ENCODE data around the gene RNF180. TPM values are rescaled to one million over a fixed set of nuclear protein-coding genes. Genes with fewer than 3 reads are reported as not detected.

The RNF180 gene
- polyA plus RNA-seq, 2 donors = 0.63 to 1.0 TPM

DNA sequence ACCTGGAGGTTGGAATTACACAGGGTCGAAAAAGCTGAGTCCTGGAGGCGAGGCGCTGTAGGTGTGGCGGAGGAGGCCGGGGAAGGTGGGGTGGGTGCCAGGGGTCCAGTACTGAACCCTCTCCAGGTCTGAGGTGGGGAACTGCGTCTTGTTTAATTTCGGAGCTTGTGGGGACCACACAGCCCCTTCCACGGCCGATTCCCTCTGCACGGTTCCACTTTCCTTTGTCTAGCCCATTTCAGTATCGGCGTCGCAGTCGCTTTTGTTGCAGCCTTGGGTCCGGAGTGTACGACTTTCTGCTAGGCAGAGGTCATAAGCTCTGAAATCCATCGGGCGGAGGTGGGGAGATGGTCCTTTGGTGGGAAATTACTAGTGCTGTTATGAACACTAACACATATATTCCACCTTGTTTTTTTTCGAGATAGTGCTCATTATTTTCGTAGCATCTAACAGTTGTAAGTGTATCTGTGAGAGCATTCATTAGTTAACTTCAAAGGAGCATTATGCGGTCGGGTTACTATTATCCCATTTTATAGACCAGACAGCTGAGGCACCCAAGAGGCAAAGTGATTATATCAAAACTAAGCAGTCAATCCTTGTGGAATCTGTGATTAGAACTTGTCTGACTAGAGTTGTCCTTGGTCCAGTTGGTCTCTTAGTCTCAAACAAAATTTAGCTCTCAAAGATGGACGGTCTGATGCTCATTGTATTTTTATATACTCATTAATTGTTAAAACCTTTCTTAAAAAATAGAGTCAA is 737 bp downstream of the RNF180 start:
- H3K4me1 ChIP-seq (ENCODE audit: control insufficient read depth in 2 of 2, insufficient read depth in 2 of 2, low read length in 1 of 2) = no peaks in the 10 kb centered on the region
- H3K36me3 ChIP-seq (ENCODE audit: control insufficient read depth in 2 of 2, insufficient read depth in 2 of 2, low read length in 1 of 2) = no peaks in the 10 kb centered on the region
- peak overlapping the region; percentile 78 to 79 for H3K4me3 ChIP-seq (ENCODE audit: low read depth in 1 of 2, low read length in 2 of 2)
- H3K9me3 ChIP-seq (ENCODE audit: control insufficient read depth in 2 of 2, insufficient read depth in 1 of 2, low read depth in 1 of 2, low read length in 1 of 2) = no peaks in the 10 kb centered on the region
- WGBS, 2 donors = 14 to 17% methylated on average over 21 to 23 of the region's 23 CpGs
- peak overlapping the region; percentile 48 to 74 for H3K27ac ChIP-seq (ENCODE audit: low read depth in 2 of 2, low read length in 1 of 2)
- no peaks in the 10 kb centered on the region for H3K27me3 ChIP-seq (ENCODE audit: control insufficient read depth in 1 of 2, insufficient read depth in 2 of 2, low read length in 2 of 2)

- Histone ChIP-seq H3K36me3 (ENCODE audit: control insufficient read depth in 2 of 2, insufficient read depth in 2 of 2, low read length in 1 of 2) (no peaks in the 10 kb centered on the region), H3K27me3 (ENCODE audit: control insufficient read depth in 1 of 2, insufficient read depth in 2 of 2, low read length in 2 of 2) (no peaks in the 10 kb centered on the region), H3K9me3 (ENCODE audit: control insufficient read depth in 2 of 2, insufficient read depth in 1 of 2, low read depth in 1 of 2, low read length in 1 of 2) (no peaks in the 10 kb centered on the region), H3K27ac (ENCODE audit: low read depth in 2 of 2, low read length in 1 of 2) (no peak overlapping the region), H3K4me3 (ENCODE audit: low read depth in 1 of 2, low read length in 2 of 2) (no peak overlapping the region), H3K4me1 (ENCODE audit: control insufficient read depth in 2 of 2, insufficient read depth in 2 of 2, low read length in 1 of 2) (no peaks in the 10 kb centered on the region)
- WGBS, 2 donors = 85 to 95% methylated on average over 2 of the region's 2 CpGs
Measured at GRCh38 chr5:64176301-64176700, 10.7 kb downstream of the RNF180 start.

DNA sequence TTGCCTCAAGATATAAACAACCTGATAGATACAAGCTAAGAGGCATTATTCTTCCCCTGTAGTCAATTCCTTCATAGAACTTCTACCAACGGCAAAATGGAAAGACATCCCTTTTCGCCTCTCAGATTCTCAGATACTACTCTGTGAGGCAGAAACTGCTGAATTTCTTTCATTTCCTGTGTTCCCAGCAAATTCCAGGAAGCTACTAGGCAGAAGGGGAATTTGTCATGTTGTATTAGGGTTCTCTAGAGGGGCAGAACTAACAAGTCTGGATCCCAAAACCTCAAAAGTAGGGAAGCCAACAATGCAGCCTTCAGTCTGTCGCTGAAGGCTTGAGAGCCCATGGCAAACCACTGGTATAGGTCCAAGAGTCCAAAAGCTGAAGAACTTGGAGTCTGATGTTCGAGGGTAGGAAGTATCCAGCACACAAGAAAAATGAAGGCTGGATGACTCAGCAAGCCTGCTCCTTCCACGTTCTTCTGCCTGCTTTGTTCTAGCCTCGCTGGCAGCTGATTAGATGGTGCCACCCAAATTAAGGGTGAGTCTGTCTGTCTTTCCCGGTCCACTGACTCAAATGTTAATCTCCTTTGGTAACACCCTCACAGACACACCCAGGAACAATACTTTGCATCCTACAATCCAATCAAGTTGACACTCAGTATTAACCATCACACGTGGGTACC is 15.2 kb downstream of the RNF180 start:
- WGBS, 2 donors = 39 to 56% methylated on average over 8 of the region's 8 CpGs
- H3K27ac ChIP-seq (ENCODE audit: low read depth in 2 of 2, low read length in 1 of 2) = peak overlapping the region; percentile 21 to 22
- H3K4me3 ChIP-seq (ENCODE audit: low read depth in 1 of 2, low read length in 2 of 2) = no peak overlapping the region
- H3K36me3 ChIP-seq (ENCODE audit: control insufficient read depth in 2 of 2, insufficient read depth in 2 of 2, low read length in 1 of 2) = no peaks in the 10 kb centered on the region
- H3K9me3 ChIP-seq (ENCODE audit: control insufficient read depth in 2 of 2, insufficient read depth in 1 of 2, low read depth in 1 of 2, low read length in 1 of 2) = no peaks in the 10 kb centered on the region
- no peaks in the 10 kb centered on the region for H3K4me1 ChIP-seq (ENCODE audit: control insufficient read depth in 2 of 2, insufficient read depth in 2 of 2, low read length in 1 of 2)
- H3K27me3 ChIP-seq (ENCODE audit: control insufficient read depth in 1 of 2, insufficient read depth in 2 of 2, low read length in 2 of 2) = no peaks in the 10 kb centered on the region

GRCh38 chr5:64181440-64181839 is 15.8 kb downstream of the RNF180 start:
- Histone ChIP-seq H3K36me3 (ENCODE audit: control insufficient read depth in 2 of 2, insufficient read depth in 2 of 2, low read length in 1 of 2) (no peaks in the 10 kb centered on the region), H3K27ac (ENCODE audit: low read depth in 2 of 2, low read length in 1 of 2) (no peak overlapping the region), H3K4me1 (ENCODE audit: control insufficient read depth in 2 of 2, insufficient read depth in 2 of 2, low read length in 1 of 2) (no peaks in the 10 kb centered on the region), H3K27me3 (ENCODE audit: control insufficient read depth in 1 of 2, insufficient read depth in 2 of 2, low read length in 2 of 2) (no peaks in the 10 kb centered on the region), H3K9me3 (ENCODE audit: control insufficient read depth in 2 of 2, insufficient read depth in 1 of 2, low read depth in 1 of 2, low read length in 1 of 2) (no peaks in the 10 kb centered on the region), H3K4me3 (ENCODE audit: low read depth in 1 of 2, low read length in 2 of 2) (no peak overlapping the region)
- WGBS, 2 donors = 61 to 65% methylated on average over 2 of the region's 2 CpGs

- H3K4me3 ChIP-seq (ENCODE audit: low read depth in 1 of 2, low read length in 2 of 2) = no peak overlapping the region
- H3K9me3 ChIP-seq (ENCODE audit: control insufficient read depth in 2 of 2, insufficient read depth in 1 of 2, low read depth in 1 of 2, low read length in 1 of 2) = no peaks in the 10 kb centered on the region
- no peaks in the 10 kb centered on the region for H3K27me3 ChIP-seq (ENCODE audit: control insufficient read depth in 1 of 2, insufficient read depth in 2 of 2, low read length in 2 of 2)
- H3K4me1 ChIP-seq (ENCODE audit: control insufficient read depth in 2 of 2, insufficient read depth in 2 of 2, low read length in 1 of 2) = no peaks in the 10 kb centered on the region
- no peaks in the 10 kb centered on the region for H3K36me3 ChIP-seq (ENCODE audit: control insufficient read depth in 2 of 2, insufficient read depth in 2 of 2, low read length in 1 of 2)
- H3K27ac ChIP-seq (ENCODE audit: low read depth in 2 of 2, low read length in 1 of 2) = no peak overlapping the region
- WGBS, 2 donors = 94 to 99% methylated on average over 1 of the region's 1 CpG
Measured at GRCh38 chr5:64183956-64184355, 18.3 kb downstream of the RNF180 start.

DNA sequence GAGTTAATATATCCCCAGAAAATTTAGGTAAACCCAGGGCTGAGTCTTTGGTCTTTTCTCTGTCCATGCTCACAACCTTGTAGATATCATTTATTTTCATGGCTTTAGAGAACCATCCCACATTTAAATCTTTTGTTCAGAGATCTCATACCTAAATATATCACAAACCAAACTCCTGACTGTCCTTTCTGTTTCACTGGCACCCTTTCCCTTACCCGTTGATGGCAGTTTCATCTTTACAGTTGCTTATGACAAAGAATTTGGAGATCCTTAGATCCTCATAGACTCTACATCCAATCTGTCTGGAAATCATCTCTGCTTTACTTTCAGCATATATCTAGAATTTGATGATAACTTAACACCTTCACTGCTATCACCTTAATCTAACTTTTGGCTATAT is 19.2 kb downstream of the RNF180 start:
- Histone ChIP-seq H3K27me3 (ENCODE audit: control insufficient read depth in 1 of 2, insufficient read depth in 2 of 2, low read length in 2 of 2) (no peaks in the 10 kb centered on the region), H3K4me3 (ENCODE audit: low read depth in 1 of 2, low read length in 2 of 2) (no peak overlapping the region), H3K4me1 (ENCODE audit: control insufficient read depth in 2 of 2, insufficient read depth in 2 of 2, low read length in 1 of 2) (no peaks in the 10 kb centered on the region), H3K36me3 (ENCODE audit: control insufficient read depth in 2 of 2, insufficient read depth in 2 of 2, low read length in 1 of 2) (no peaks in the 10 kb centered on the region), H3K9me3 (ENCODE audit: control insufficient read depth in 2 of 2, insufficient read depth in 1 of 2, low read depth in 1 of 2, low read length in 1 of 2) (no peaks in the 10 kb centered on the region), H3K27ac (ENCODE audit: low read depth in 2 of 2, low read length in 1 of 2) (no peak overlapping the region)
- WGBS, 2 donors = 85 to 86% methylated on average over 1 of the region's 1 CpG

GRCh38 chr5:64188776-64189175 is 23.1 kb downstream of the RNF180 start:
- Histone ChIP-seq H3K36me3 (ENCODE audit: control insufficient read depth in 2 of 2, insufficient read depth in 2 of 2, low read length in 1 of 2) (no peaks in the 10 kb centered on the region), H3K27me3 (ENCODE audit: control insufficient read depth in 1 of 2, insufficient read depth in 2 of 2, low read length in 2 of 2) (no peaks in the 10 kb centered on the region), H3K9me3 (ENCODE audit: control insufficient read depth in 2 of 2, insufficient read depth in 1 of 2, low read depth in 1 of 2, low read length in 1 of 2) (no peaks in the 10 kb centered on the region), H3K27ac (ENCODE audit: low read depth in 2 of 2, low read length in 1 of 2) (no peak overlapping the region), H3K4me3 (ENCODE audit: low read depth in 1 of 2, low read length in 2 of 2) (no peak overlapping the region), H3K4me1 (ENCODE audit: control insufficient read depth in 2 of 2, insufficient read depth in 2 of 2, low read length in 1 of 2) (no peaks in the 10 kb centered on the region)
- 92 to 97% methylated on average over 1 of the region's 1 CpG for WGBS, 2 donors

DNA sequence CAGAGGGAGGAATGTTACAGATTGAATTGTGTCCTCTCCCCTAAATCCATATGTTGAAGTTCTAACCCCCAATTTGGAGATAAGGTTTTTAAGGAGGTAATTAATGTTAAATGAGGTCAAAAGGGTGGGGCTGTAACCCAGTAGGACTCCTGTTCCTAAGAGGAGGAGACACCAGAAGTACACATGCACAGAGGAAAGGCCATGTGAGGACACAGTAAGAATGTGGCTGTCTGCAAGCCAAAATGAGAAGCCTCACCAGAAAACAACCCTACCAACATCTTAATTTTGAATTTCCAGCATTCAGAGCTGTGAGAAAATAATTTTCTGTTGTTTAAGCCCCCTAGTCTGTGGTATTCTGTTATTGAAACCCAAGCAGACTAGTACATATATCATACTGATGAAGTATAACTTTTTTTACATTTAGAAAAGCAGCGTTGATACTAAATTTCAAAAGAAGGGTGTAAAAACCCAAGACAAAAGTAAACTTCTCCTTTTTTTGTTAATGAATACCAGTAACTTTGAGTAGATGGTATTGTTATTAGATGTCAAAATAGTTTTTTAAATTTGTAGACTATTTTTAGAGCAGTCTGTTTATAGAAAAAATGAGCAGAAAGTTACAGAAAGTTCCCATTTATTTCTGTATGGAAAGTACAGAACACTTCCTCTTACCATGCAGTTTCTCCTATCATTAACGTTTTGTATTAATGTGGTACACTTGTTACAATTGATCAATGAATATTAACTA is 25.1 kb downstream of the RNF180 start:
- Histone ChIP-seq H3K36me3 (ENCODE audit: control insufficient read depth in 2 of 2, insufficient read depth in 2 of 2, low read length in 1 of 2) (no peaks in the 10 kb centered on the region), H3K4me3 (ENCODE audit: low read depth in 1 of 2, low read length in 2 of 2) (no peak overlapping the region), H3K27ac (ENCODE audit: low read depth in 2 of 2, low read length in 1 of 2) (no peak overlapping the region), H3K27me3 (ENCODE audit: control insufficient read depth in 1 of 2, insufficient read depth in 2 of 2, low read length in 2 of 2) (no peaks in the 10 kb centered on the region), H3K4me1 (ENCODE audit: control insufficient read depth in 2 of 2, insufficient read depth in 2 of 2, low read length in 1 of 2) (no peaks in the 10 kb centered on the region), H3K9me3 (ENCODE audit: control insufficient read depth in 2 of 2, insufficient read depth in 1 of 2, low read depth in 1 of 2, low read length in 1 of 2) (no peaks in the 10 kb centered on the region)
- WGBS, 2 donors = 41 to 42% methylated on average over 2 of the region's 2 CpGs

GRCh38 chr5:64195981-64196380 is 30.3 kb downstream of the RNF180 start:
- Histone ChIP-seq H3K4me3 (ENCODE audit: low read depth in 1 of 2, low read length in 2 of 2) (no peak overlapping the region), H3K36me3 (ENCODE audit: control insufficient read depth in 2 of 2, insufficient read depth in 2 of 2, low read length in 1 of 2) (no peaks in the 10 kb centered on the region), H3K9me3 (ENCODE audit: control insufficient read depth in 2 of 2, insufficient read depth in 1 of 2, low read depth in 1 of 2, low read length in 1 of 2) (no peaks in the 10 kb centered on the region), H3K4me1 (ENCODE audit: control insufficient read depth in 2 of 2, insufficient read depth in 2 of 2, low read length in 1 of 2) (no peaks in the 10 kb centered on the region), H3K27me3 (ENCODE audit: control insufficient read depth in 1 of 2, insufficient read depth in 2 of 2, low read length in 2 of 2) (no peaks in the 10 kb centered on the region), H3K27ac (ENCODE audit: low read depth in 2 of 2, low read length in 1 of 2) (no peak overlapping the region)
- 94 to 99% methylated on average over 3 of the region's 3 CpGs for WGBS, 2 donors

Data from esophagus (tissue), 2 donors.